Stimulated activated CD4-positive, alpha-beta T cell treated with anti-CD3 and anti-CD28 coated beads, Interleukin-1b, Interleukin-23, amount 100 ng/mL, for 1 hour (primary cell): ENCODE measurements around the gene ACVR1B.

Source experiments
- DNase-seq, 2 donors: peaks; one replicate each; pipeline ENCODE4 v3.0.0-alpha.2; 2020; ENCODE audit warnings: low read depth in 2 of 2

ACVR1B gene

DNA sequence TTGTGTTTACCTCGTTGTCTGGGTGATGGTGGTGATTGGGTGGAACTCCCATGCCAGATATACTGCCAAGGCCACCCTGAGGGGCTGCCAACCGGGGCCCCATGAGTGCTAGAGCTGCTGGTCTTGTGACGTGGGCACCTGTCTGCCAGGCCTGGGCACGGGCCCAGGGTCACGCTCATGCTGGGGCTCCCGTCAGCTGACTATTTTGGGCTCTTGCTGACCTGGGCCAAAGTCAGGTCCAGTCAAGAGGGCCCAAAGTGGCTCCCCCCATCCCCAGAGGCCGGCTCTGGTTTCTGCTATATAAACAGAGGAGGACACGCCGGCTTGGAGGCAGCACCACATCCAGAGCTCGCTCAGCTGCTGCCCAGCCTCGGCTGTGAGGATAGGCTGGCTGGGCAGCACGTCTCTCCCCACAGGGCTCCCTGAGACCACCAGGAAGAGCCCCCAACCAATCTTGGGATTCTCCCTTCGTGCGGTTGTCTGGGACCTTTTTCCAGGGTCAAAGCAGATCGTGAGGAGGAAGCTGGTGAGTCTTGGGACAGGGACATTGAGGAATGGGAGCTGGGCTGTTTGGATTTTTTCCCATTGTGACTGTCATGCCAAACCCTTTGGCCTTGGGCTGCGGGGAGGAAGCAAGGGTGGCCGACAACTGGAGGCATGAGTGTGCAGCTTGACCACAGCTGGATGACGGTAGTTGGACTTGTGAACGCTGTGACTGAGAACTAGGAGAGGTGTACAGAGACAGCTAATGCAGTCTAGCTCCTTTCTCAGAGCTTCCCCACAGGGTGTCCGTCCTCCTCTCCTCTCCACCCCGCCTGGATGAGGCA lies 92.1 kb downstream of the ACVR1B start:
- no peak for DNase-seq

DNA sequence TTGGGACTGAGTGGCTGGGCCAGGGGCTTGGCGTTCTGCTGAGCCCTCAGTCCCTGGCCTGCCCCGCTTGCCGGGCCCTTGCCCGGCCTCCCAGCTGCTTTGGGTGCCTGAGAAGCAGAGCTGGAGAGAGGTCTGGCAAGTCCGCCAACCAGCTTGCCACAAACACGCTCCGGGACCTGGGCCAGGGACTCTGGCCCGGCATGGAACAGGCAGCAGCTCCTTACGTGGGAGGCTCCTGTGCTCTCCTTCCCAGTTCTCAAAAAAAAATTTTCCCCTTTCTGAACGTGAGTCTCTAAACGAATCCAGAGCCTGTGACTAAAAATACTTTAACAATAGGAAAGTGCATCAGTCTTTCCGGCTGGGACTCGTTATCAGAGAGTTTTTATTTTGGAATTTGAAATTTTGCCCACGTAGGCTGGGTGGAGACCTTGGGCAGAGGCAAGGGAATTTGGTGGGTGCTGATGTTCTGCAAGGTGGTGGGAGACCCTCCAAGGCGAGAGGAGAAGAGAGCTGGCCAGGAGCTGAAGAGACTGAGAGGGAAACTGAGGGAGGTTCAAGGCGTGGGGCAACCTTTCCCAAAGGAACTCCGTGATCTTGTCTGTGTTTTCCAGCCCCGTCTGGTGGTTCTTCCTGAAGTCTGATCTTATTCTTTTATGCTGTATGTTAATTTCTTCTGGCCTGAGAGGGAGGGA lies 92.9 kb downstream of the ACVR1B start:
- no peak for DNase-seq

DNA sequence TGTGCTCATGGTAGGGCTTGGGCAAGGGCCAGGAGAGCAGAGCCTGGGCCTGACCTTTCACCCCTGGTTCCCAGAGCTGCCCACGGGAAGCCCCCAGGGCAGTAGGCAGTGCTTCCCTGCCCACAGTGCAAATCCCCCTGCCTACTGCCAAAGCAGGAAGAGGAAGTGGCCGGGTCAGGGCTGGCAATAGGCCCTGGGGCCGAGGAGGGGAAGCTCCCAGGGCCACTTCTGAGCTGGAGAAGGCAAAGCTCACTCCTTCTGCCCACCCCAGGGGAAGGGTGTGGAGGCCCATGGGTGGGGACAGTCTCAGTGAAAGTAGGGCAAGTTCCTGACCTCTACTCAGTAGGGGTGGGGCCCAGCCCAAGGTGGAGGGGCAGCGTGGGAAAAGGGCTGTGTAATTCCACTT lies 94.3 kb downstream of the ACVR1B start:
- DNase-seq: no peak
